Left ventricle myocardium inferior (tissue), 1 donor: Measurements from ENCODE around the gene RNF148. TPM values are rescaled to one million over a fixed set of nuclear protein-coding genes. Genes with fewer than 3 reads are reported as not detected.

Source experiments
- DNase-seq: peaks from one replicate; pipeline ENCODE4 v3.0.0-alpha.2; 2020
- H3K27ac ChIP-seq: fragments of 200-600 bp; replicated peaks from 2 replicates; pipeline ENCODE4 v1.8.0; 2021
- H3K27me3 ChIP-seq: fragments of 200-600 bp; 2 replicates; pipeline ENCODE4 v1.8.0; 2021; ENCODE audit warnings: low read depth
- H3K36me3 ChIP-seq: fragments of 200-600 bp; 2 replicates; pipeline ENCODE4 v1.8.0; 2021
- H3K4me1 ChIP-seq: fragments of 200-600 bp; 2 replicates; pipeline ENCODE4 v1.8.0; 2021
- H3K4me3 ChIP-seq: fragments of 200-600 bp; 2 replicates; pipeline ENCODE4 v1.8.0; 2021; ENCODE audit warnings: mild to moderate bottlenecking, moderate library complexity
- H3K9me3 ChIP-seq: fragments of 200-600 bp; replicated peaks from 2 replicates; pipeline ENCODE4 v1.8.0; 2021
- CTCF ChIP-seq: fragments of 200-600 bp; IDR thresholded peaks from 2 replicates; pipeline ENCODE4 v1.8.0; 2021; ENCODE audit warnings: antibody characterized with exemption, mild to moderate bottlenecking, borderline replicate concordance
- intact Hi-C: fragments of 100-400 bp; cut with micrococcal nuclease; formaldehyde crosslinking; loops from one replicate; pipeline ENCODE4 v1.11.0; 2022
- total RNA-seq: library from RNA; stranded (reverse); fragmentation: NEBNext Ultra II Directional; extraction: Animal tissue kit (Norgen Biotek cat#: 25700); gene quantifications from one replicate; pipeline ENCODE4 v1.2.1, GENCODE V29; 2021
- donor health status: DM: no; HTN: yes; CAD: no; lungs with severe emphysema.

Gene RNF148
- total RNA-seq, 1 donor from 2014 or later = not detected

GRCh38 chr7:122691569-122692235 lies 11.0 kb downstream of the RNF148 start:
- H3K9me3 ChIP-seq = no peaks in the 10 kb centered on the region
- TF ChIP-seq CTCF = peak; percentile 10
- peaks cover 30% of the 10 kb centered on the region for H3K4me1 ChIP-seq
- H3K36me3 ChIP-seq = no peaks in the 10 kb centered on the region
- intact Hi-C loops = no loop called here
- no peak for DNase-seq
- H3K27me3 ChIP-seq = no peaks in the 10 kb centered on the region
- no peak overlapping the region for H3K4me3 ChIP-seq
- no peak overlapping the region for H3K27ac ChIP-seq

- H3K36me3 ChIP-seq = no peaks in the 10 kb centered on the region
- no peak for DNase-seq
- H3K4me1 ChIP-seq = peaks cover 34% of the 10 kb centered on the region
- no peak overlapping the region for H3K4me3 ChIP-seq
- no peak overlapping the region for H3K27ac ChIP-seq
- TF ChIP-seq CTCF = peak; percentile 21
- intact Hi-C loops = no loop called here
- no peaks in the 10 kb centered on the region for H3K9me3 ChIP-seq
- no peaks in the 10 kb centered on the region for H3K27me3 ChIP-seq
Observed at GRCh38 chr7:122689346-122690109, 13.2 kb downstream of the RNF148 start.

- Histone ChIP-seq H3K4me1 (peaks cover 34% of the 10 kb centered on the region), H3K36me3 (no peaks in the 10 kb centered on the region), H3K27ac (no peak overlapping the region), H3K27me3 (no peaks in the 10 kb centered on the region), H3K4me3 (no peak overlapping the region), H3K9me3 (no peaks in the 10 kb centered on the region)
- no peak for DNase-seq
- no peak for TF ChIP-seq CTCF
- intact Hi-C loops = no loop called here
Observed at GRCh38 chr7:122688400-122688998, 14.2 kb downstream of the RNF148 start.

GRCh38 chr7:122686360-122686878 lies 16.3 kb downstream of the RNF148 start:
- intact Hi-C loops = no loop called here
- no peaks in the 10 kb centered on the region for H3K27me3 ChIP-seq
- peaks cover 38% of the 10 kb centered on the region for H3K4me1 ChIP-seq
- no peak overlapping the region for H3K27ac ChIP-seq
- no peak overlapping the region for H3K4me3 ChIP-seq
- no peaks in the 10 kb centered on the region for H3K9me3 ChIP-seq
- H3K36me3 ChIP-seq = no peaks in the 10 kb centered on the region
- no peak for TF ChIP-seq CTCF
- no peak for DNase-seq

GRCh38 chr7:122684504-122684903 lies 18.2 kb downstream of the RNF148 start:
- Histone ChIP-seq H3K36me3 (no peaks in the 10 kb centered on the region), H3K27ac (no peak overlapping the region), H3K4me1 (peaks cover 38% of the 10 kb centered on the region), H3K4me3 (no peak overlapping the region), H3K9me3 (peaks cover 2% of the 10 kb centered on the region), H3K27me3 (no peaks in the 10 kb centered on the region)
- no peak for DNase-seq
- no peak for TF ChIP-seq CTCF
- intact Hi-C loops = no loop called here
